Stimulated activated CD8-positive, alpha-beta memory T cell treated with anti-CD3 and anti-CD28 coated beads, Interleukin-7, amount 100 ng/mL, for 4 hours (primary cell): ENCODE measurements around the gene HTD2.

Experiments used
- DNase-seq, 2 donors: peaks; one replicate each; pipeline ENCODE4 v3.0.0-alpha.2; 2020; ENCODE audit warnings: low read depth in 2 of 2

The HTD2 gene

GRCh38 chr3:58292866-58293265, 13.5 kb upstream of the HTD2 start:
- no peak for DNase-seq

DNA sequence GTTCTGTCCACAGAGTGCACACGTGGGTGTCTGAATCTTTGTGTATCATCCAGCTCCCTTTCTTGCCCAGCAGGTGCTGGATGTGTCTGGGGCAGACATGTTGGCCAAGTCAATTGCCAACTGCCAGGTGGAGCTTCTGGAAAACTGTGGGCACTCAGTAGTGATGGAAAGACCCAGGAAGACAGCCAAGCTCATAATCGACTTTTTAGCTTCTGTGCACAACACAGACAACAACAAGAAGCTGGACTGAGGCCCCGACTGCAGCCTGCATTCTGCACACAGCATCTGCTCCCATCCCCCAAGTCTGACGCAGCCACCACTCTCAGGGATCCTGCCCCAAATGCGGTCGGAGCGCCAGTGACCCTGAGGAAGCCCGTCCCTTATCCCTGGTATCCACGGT, 12.8 kb upstream of the HTD2 start:
- no peak for DNase-seq

DNA sequence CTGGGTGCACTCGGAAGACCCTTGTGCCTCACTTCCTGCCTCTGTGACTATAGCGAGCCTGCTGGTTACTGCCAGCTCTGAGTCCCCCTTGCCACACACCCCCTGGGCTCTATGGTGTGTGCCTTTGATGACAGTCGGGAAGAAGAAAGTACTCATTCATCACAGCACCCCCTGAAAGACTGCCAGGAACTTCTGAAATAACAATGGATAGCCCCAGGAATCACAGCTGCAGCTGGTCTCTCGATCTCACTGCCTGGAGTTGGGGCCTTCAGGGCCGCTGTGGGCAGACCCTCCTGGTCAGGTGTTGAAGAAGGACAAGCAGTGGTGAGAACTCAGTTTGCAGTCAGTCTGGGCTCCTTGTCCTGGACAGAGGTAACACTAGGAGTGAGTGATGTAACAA, 10.1 kb upstream of the HTD2 start:
- DNase-seq: no peak

GRCh38 chr3:58296843-58297242, 9.5 kb upstream of the HTD2 start:
- DNase-seq: no peak

DNA sequence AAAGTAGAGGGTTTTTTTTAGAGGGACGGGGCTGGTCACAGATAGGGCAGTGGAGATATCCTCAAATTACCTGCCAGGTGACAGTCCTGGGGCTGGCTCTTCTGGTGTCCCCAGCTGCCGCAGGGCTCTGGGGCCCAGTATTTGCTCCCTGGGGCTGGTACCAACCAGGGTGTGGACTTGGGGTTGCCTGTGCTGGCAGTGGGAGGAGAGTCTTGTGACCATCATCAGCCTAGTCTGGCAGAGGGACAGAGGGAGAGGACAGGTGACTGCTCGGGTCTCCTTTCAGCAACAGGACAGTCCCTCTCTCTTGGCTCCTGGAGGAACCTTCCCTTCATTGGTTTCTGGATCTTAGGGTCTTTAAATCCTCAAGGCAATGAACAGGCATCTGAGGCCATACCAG, 8.1 kb upstream of the HTD2 start:
- no peak for DNase-seq

GRCh38 chr3:58299075-58299474, 7.2 kb upstream of the HTD2 start:
- DNase-seq: no peak

DNA sequence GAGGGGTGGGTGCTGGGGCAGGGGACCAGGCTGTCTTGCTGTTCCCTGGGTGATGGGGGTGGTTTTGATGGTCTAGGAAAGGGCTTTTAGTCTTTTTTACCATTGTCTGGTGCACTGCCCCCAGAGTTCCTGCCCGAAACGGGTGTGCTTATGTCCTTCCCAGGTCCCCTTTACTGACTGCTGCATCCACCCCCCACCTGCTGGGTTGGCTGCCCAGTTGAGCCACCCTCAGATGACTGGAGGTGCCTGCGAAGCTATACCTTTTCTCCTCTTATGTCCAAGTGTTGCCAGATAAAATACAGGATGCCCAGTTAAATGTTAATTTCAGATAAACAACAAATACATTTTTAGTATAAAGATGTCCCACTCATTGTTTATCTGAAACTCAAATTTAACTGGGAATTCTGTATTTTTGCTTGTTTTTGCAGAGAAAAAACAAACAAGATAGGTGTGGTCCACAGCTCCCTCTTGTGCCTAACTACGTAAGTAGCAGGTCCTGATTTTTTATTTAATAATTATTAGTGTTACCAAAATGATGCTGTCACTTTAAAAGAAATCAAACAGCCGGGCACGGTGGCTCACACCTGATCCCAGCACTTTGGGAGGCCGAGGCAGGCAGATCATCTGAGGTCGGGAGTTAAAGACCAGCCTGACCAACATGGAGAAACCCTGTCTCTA, 6.3 kb upstream of the HTD2 start:
- no peak for DNase-seq

GRCh38 chr3:58307639-58308215, 1.4 kb downstream of the HTD2 start:
- no peak for DNase-seq

DNA sequence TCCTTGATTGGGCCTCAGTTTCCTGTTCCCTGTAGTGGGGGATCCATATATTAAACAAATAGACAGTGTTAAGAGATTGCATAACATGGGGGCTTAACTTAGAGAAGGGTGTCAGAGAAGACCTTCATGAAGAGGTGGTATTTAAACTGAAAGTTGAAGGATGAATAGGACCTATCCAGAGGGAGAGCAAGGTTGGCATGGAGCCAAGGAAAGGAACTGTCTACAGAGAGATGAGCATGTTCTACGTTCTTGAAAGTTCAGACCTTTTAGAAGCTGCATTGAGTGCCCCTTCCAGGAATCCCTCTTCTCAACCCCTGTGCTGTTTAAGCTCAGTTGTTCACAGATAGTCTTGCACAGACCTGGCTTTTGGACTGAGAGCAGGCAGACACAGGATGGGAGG, 2.4 kb downstream of the HTD2 start:
- DNase-seq: no peak

- DNase-seq: no peak
Observed at GRCh38 chr3:58317811-58318210, 11.5 kb downstream of the HTD2 start.

DNA sequence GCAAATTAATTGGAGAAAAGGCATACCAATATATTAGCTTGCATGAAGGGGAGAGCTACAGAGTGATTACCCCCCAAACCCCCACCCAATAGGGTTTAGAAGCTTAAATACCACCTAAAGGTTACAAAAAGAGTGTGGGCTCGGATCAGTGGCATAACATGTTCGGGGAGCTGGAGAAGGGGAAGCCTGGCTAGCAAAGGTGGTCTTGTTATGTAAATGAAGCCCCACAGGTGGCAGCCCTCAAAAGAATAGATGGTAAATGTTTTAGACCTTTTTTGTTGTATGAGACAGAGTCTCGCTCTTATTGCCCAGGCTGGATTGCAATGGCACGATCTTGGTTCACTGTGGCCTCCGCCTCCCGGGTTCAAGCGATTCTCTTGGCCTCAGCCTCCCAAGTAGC, 15.5 kb downstream of the HTD2 start:
- no peak for DNase-seq

GRCh38 chr3:58322793-58323192, 16.5 kb downstream of the HTD2 start:
- DNase-seq: no peak

GRCh38 chr3:58323529-58324390, 17.4 kb downstream of the HTD2 start:
- DNase-seq: no peak

DNA sequence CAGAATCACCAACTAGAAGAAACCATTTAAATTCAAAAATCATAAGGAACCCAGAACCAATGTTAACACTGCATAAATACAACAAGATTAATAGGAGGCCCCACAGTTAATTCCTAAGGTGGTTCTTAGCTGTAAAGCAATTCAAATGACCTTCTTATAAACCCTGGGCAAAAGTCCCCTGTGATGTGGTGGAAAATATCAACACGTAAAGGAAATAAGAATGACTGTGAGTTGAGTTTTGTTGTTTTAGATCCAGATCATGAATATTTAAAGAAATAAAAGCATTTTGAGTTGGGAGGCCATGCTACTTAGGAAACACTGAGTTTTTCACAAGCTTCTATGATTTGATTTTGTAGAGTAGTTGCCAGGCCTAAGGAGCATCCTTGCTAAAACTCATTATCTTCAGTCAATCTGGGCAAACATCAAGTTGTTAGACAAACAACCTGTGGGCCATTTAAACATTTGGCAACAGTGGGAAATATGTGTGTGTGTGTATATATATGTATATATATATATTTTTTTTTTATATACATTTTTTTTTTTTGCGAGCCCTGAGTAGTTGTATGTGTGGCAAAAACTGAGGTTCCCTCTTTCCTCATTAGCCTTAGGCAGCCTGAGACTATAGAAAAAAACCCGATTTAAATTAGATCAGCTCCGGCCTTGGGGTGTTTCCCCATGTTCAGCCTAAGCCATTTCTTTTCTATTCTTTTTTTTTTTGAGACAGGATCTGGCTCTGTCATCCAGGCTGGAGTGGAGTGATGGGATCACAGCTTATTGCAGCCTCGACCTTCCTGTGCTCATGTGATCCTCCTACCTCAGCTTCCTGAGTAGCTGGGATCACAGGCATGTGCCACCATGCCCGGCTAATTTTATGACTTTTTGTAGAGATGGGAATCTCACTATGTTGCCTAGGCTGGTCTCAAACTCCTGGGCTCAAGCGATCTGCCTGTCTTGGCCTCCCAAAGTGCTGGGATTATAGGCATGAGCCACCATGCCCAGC, 18.4 kb downstream of the HTD2 start:
- DNase-seq: no peak

- no peak for DNase-seq
Observed at GRCh38 chr3:58325525-58325992, 19.2 kb downstream of the HTD2 start.

DNA sequence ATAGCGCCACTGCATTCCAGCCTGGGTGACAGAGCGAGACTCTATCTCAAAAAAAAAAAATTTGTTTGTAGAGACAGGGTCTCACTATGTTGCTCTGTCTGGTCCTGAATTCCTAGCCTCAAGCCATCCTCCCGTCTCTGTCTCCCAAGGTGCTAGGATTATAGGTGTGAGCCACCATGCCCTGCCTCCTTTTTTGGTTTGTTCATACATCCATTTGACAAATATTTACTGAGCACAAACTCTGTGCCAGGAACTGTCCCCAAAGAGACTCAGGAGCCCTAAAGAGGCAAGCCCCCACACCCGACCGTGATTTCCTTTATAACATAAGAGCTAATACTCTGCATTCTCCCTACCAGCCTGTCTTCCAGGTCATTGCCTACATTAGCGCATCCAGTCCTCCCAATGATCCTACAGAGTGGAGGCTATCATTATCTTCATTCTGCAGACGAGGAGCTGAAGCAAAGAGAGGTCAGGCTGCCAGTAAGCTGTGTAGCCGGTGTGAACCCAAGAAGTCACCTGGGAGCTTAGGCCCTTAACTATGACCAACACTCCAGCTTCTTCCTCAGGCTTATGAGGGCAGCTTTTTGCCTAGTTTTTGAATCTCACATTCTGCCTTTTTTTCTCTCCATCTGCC, 20.1 kb downstream of the HTD2 start:
- no peak for DNase-seq

DNA sequence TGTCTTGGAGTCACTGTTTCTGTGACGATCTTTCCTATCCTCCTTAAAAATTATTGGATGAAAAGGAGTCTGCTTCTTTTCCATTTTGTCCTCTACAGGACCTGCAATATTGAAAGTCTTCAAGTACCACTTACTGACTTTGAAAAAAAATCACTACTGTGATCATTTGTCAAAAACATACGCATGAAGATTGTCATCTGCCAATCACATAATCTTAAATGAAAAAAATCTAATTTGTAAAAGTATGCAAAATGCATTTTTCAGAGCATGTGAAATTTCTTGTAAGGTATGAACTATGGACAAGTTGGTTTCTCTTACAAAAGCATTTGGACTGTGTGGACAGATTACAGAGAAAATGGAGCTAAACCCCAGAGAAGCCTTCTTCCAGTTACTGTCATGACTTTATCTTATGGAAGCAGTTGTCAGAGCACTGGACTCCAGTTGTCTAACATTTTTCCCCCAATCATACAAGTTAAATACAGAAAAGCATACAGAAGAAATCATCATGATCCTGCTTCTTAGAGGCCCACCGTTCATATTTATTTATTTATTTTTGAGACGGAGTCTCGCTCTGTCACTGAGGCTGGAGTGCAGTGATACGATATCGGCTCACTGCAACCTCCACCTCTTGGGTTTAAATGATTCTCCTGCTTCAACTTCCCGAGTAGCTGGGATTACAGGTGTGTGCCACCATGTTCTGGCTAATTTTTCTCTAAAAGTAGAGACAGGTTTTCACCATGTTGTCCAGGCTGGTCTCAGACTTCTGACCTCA, 23.0 kb downstream of the HTD2 start:
- no peak for DNase-seq

- DNase-seq: no peak
Observed at GRCh38 chr3:58329922-58330413, 23.6 kb downstream of the HTD2 start.

DNA sequence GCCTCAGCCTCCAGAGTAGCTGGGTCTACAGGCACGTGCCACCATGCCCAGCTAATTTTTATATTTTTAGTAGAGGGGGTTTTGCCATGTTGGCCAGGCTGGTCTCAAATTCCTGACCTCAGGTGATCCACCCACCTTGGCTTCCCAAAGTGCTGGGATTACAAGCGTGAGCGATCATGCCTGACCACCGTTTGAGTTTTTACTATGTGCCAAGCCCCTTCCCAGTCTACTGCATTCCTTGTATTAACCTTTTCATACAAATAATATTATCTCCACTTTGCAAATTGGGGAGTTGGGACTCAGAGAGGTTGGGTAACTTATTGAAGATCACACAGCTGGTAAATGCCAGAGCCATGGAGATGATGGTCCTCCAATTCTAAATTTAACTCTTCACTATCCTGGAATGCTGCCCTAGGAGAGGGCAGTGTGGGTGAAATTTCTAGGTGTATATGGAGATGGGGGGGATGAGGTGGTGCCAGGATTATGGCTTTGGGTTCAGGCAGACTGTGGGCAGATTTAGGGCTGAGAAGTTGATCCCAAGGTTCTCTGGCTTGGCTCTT, 25.4 kb downstream of the HTD2 start:
- DNase-seq: no peak
